Calu3 (cell line): ENCODE measurements around the gene STBD1. TPM values are rescaled to one million over a fixed set of nuclear protein-coding genes. Genes with fewer than 3 reads are reported as not detected.

Experiments
- BruUV-seq: library from RNA; stranded (reverse); fragments of 400-500 nt; replicated peaks from 2 replicates; lab custom pipeline; 2021; lab: Mats Ljungman, UMichigan
- CTCF ChIA-PET: fragments of 300-600 bp; sonication (Branson Sonifier 250); formaldehyde crosslinking; loops from one replicate; lab custom pipeline; 2022; ENCODE audit warnings: antibody characterized with exemption; lab: Charles Lee
- DNase-seq: peaks from one replicate; pipeline ENCODE4 v3.0.0; 2022
- H3K27ac Mint-ChIP-seq: one replicate; pipeline ENCODE4 v1.8.0; 2022; ENCODE audit warnings: mixed read lengths; ENCODE audit not compliant: unreplicated experiment
- H3K27me3 Mint-ChIP-seq: one replicate; pipeline ENCODE4 v1.8.0; 2022; ENCODE audit warnings: mixed read lengths; ENCODE audit not compliant: unreplicated experiment
- H3K36me3 Mint-ChIP-seq: one replicate; pipeline ENCODE4 v1.8.0; 2022; ENCODE audit warnings: mild to moderate bottlenecking, moderate library complexity, mixed read lengths; ENCODE audit not compliant: insufficient read depth, unreplicated experiment
- H3K4me1 Mint-ChIP-seq: one replicate; pipeline ENCODE4 v1.8.0; 2022; ENCODE audit warnings: mild to moderate bottlenecking, low read depth, mixed read lengths; ENCODE audit not compliant: unreplicated experiment
- H3K4me3 Mint-ChIP-seq: one replicate; pipeline ENCODE4 v1.8.0; 2022; ENCODE audit warnings: mild to moderate bottlenecking, low read depth, moderate library complexity, mixed read lengths; ENCODE audit not compliant: unreplicated experiment
- H3K9me3 Mint-ChIP-seq: one replicate; pipeline ENCODE4 v1.8.0; 2022; ENCODE audit warnings: low read depth, mixed read lengths; ENCODE audit not compliant: unreplicated experiment
- CTCF ChIP-seq: fragments of 200-600 bp; IDR thresholded peaks from one replicate; pipeline ENCODE4 v1.8.0; 2022; ENCODE audit warnings: antibody characterized with exemption; ENCODE audit not compliant: unreplicated experiment
- intact Hi-C: fragments of 100-400 bp; cut with micrococcal nuclease; formaldehyde crosslinking; loops from one replicate; pipeline ENCODE4 v1.10.0; 2022; ENCODE audit not compliant: unreplicated experiment
- total RNA-seq: library from RNA; stranded (reverse); gene quantifications from 2 replicates; pipeline ENCODE4 v1.2.3, GENCODE V29; 2022

STBD1 gene
- total RNA-seq, 1 experiment from 2014 or later: 3.2 TPM

- no TSS peak for BruUV-seq
- Mint-ChIP-seq H3K27ac (no peak overlapping the region), H3K4me3 (no peak overlapping the region), H3K4me1 (peaks cover 8% of the 10 kb centered on the region), H3K9me3 (no peaks in the 10 kb centered on the region), H3K27me3 (no peaks in the 10 kb centered on the region), H3K36me3 (no peaks in the 10 kb centered on the region)
- CTCF ChIA-PET: interaction anchor here (0.6 kb wide), 1 partner anchor 1592 kb away, joined by 3 read pairs; no protein-coding TSS in a partner anchor
- intact Hi-C loops: no loop called here
- no peak for DNase-seq
- no peak for TF ChIP-seq CTCF
Measured at GRCh38 chr4:76270244-76271175, 36.0 kb upstream of the STBD1 start.

- BruUV-seq: no TSS peak
- peaks cover 12% of the 10 kb centered on the region for H3K4me1 Mint-ChIP-seq
- H3K27me3 Mint-ChIP-seq: no peaks in the 10 kb centered on the region
- TF ChIP-seq CTCF: no peak
- intact Hi-C loops: no loop called here
- H3K9me3 Mint-ChIP-seq: no peaks in the 10 kb centered on the region
- DNase-seq: no peak
- no peaks in the 10 kb centered on the region for H3K36me3 Mint-ChIP-seq
- H3K27ac Mint-ChIP-seq: no peak overlapping the region
- H3K4me3 Mint-ChIP-seq: no peak overlapping the region
- CTCF ChIA-PET: interaction anchor here (0.6 kb wide), 1 partner anchor 1592 kb away, joined by 3 read pairs; no protein-coding TSS in a partner anchor
Measured at GRCh38 chr4:76271248-76271647, 35.3 kb upstream of the STBD1 start.

- H3K4me1 Mint-ChIP-seq: peaks cover 12% of the 10 kb centered on the region
- BruUV-seq: no TSS peak
- CTCF ChIA-PET: no interaction called here
- intact Hi-C loops: no loop called here
- TF ChIP-seq CTCF: no peak
- H3K36me3 Mint-ChIP-seq: no peaks in the 10 kb centered on the region
- no peaks in the 10 kb centered on the region for H3K9me3 Mint-ChIP-seq
- no peak for DNase-seq
- H3K27ac Mint-ChIP-seq: no peak overlapping the region
- H3K4me3 Mint-ChIP-seq: no peak overlapping the region
- no peaks in the 10 kb centered on the region for H3K27me3 Mint-ChIP-seq
Measured at GRCh38 chr4:76272073-76272472, 34.5 kb upstream of the STBD1 start.

- CTCF ChIA-PET: no interaction called here
- DNase-seq: no peak
- Mint-ChIP-seq H3K27ac (no peak overlapping the region), H3K36me3 (no peaks in the 10 kb centered on the region), H3K4me1 (peaks cover 12% of the 10 kb centered on the region), H3K4me3 (no peak overlapping the region), H3K27me3 (no peaks in the 10 kb centered on the region), H3K9me3 (no peaks in the 10 kb centered on the region)
- BruUV-seq: no TSS peak
- intact Hi-C loops: no loop called here
- no peak for TF ChIP-seq CTCF
Measured at GRCh38 chr4:76272582-76272981, 34.0 kb upstream of the STBD1 start.
